SHP77 treated with DMSO at 0.1 percent for 48 hours (cell line): ENCODE measurements around the gene WNT10A.

ENCODE experiments used
- DNase-seq: peaks from one replicate; lab custom pipeline; 2025; lab: John Stamatoyannopoulos, UW

The WNT10A gene

DNA sequence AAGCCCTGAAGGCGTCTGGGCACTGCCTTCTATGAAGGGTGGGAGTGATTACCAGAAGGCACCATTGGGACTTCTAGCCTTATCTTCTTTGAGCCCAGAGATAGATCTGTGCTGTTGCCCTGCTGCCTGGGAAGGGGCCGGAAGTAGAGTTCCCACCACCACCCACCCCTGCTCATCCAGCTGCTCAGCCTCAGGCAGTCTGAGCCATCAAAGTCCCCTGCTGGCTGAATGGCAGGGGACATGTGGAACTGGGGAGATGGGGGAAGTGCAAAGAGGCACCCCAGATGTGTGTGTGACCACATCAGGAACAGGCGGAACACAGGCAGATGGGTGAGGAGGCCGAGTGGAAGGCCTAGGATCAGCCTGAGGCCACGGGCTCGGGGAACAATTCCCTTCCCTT lies 3.3 kb upstream of the WNT10A start:
- no peak for DNase-seq

DNA sequence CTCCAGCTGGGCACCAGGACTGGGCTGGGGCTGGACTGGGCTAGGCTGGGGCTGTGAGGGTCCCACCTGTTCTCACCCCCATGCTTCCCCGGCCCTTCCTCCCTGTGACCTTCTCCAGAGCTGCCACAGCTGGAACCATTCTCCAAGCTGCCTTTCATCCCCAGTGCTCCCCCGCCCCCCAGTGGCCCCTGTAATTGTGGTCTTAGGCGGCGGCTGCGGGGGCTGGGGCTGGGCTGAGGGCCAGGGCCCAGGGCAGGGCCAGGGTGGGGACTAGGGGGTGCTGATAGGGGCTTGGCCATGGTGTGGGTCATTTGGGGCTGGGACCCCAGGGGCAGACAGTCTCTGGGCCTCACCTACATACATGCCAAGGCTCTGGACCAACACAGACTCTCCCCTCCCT lies 2.8 kb upstream of the WNT10A start:
- DNase-seq: no peak

DNA sequence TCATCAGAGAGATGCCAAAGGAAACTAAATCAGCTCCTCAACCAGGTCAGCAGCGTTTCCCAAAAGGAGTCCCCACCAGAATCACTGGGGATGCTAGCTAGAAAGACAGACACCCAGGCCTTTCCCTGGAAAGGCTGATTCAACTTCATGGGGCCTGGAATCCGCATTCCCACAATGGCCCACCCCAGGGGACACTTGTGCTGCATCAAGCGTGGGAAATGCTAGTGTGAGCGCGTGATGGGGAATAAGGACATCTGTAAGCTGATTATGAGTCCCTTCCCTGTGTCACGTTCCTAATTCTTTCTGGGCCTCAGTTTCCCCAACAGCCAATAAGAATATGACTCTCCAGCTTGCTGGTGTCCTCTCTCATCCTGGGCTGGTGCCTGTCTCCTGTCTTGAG lies 2.2 kb upstream of the WNT10A start:
- no peak for DNase-seq

DNA sequence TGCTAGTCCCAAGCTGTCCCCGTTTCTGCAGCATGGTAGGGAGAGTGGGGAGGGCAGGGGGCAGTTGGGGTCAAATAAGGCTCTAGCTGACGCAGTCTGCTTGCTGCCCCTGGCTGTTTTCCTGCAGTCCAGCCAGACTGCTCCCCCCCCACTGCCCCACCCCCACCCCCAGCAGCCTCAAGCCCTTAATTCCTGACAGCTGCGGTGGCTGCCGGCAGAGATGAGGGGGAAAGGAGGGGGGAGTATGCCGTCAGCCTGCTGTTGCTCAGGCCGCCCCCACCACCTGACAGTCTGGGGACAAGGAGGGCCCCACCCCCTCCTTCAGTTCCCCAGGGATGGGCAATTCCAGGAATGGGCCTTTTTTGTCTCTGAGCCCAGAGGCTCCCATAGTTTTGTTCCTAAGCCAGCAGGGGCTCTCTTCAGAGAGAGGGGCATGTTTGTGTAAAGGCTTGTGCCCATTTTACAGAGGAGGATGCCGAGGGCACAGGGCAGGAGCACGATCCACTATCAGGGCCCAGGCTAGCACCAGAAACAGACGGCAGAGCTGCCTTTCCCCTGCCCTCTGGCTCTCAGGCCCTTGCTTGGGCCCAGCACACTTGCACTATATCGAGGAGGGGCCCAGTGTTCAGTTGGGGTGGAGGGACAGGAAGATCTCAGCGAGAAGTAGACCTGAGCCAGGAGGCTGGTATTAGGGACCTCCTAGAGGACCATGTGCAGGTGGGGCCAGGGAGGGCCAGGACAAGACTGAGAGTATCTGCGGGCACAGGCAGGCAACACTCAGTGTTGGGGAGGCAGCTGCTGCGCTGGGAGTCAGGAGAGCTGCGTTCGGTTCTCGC lies 1.5 kb upstream of the WNT10A start:
- DNase-seq: peak; percentile 16

DNA sequence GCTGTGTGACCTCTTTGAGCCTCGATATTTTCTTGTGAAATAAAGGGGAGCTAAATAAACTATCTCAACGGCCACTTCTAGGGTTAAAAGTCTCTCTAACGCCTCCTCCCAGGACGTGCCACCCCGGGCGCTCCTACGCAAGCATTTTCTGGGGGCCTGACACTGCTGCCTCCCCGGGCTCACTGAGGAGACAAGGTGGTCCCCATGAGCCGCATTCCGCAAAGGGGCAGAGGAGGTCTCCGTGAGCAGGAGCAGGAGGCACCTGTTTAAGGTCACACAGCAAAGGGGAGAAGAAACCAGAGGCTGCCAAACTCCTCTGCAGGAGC lies 913 bp upstream of the WNT10A start:
- no peak for DNase-seq

DNA sequence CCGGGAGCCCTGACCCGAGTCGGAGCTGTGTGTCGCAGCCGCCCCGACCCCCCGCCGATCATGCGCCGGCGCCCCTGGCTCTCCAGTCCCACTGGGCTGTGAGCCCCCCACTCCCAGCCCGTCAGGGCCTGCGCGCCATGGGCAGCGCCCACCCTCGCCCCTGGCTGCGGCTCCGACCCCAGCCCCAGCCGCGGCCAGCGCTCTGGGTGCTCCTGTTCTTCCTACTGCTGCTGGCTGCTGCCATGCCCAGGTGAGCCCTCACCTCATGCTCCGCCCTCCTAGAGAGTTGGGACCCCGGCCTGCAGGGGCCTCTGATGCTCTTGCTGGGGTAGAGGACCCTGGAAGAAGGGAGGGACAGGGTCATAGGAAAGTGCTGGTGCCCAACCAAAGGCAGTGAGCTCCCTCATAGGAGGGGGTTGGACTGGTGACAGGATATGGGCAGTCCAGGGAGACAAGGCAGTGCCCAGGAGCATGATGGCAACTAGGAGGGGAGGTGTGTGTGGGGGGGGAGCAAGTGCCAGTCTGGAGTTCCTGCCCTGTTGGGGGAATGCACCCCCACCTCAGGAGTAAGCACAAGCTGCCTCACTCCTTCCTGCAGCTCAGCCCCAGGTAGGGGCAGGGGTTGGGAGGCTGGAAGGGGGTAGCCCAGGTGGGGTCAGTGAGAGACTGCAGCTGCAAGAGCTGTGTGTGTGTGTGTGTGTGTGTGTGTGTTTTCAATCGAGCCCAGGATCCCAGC lies 375 bp downstream of the WNT10A start:
- DNase-seq: no peak

DNA sequence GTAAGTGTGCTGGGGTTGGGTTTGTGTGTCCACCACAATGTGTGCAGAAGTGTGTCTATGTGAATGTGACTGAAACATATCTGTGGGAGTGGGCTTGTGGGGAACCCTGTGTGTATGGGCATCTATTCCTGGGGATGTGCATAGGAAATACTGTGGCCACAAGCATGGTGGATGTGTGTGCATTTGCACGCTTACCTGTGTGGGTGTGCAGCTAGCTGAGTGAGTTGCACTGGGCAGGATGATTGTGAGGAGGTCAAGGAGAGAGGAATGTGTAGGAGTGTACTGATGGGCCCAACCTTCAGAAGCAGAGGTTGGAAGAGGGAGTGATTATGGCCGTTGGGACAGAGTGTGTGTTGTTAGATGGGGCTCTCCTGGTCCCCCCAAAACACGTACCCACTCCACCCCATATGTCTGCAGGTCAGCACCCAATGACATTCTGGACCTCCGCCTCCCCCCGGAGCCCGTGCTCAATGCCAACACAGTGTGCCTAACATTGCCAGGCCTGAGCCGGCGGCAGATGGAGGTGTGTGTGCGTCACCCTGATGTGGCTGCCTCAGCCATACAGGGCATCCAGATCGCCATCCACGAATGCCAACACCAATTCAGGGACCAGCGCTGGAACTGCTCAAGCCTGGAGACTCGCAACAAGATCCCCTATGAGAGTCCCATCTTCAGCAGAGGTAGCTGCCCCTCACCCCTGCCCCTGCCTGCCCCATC lies 1.2 kb downstream of the WNT10A start:
- no peak for DNase-seq

DNA sequence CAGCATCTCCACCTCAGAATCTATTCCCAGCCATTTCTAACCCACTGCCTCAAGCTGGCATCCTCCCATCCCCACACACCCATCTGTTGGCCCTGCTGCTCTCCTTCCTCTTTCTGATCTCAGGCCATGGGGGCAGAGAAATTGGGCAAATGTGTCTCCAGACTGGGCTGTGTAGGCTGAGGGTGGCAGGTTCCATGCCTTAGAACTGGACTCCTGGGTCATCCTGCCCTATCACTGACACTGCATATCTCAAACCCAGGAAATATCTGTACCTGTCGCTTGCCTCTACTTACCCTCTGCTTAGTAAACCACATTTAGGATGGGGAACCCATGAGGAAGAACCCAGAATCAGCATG lies 1.8 kb downstream of the WNT10A start:
- no peak for DNase-seq

DNA sequence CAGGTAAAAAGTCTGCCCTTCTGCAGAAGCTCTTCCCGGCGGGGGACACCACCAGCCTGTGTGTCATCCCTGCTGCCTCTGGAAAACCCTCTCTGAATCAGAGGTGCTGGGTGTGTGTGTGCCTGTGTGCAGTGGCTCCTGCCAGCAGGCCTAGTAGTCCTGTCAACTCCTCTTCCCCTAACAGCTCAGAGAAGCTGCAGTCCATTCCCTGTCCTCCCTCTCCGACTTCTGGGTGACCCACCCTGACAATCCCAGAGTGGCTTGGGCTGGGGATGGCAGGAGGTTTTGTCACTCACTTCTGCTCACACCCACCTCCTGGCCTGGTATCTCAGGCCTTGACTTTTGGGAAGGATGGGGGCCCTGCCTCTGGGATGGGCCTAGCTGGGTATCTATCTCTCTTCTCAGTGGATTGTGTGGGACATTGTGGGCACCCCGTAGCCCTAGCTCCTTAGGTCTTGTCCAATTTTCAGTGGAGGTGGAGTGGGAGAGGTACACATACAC lies 2.3 kb downstream of the WNT10A start:
- DNase-seq: no peak

DNA sequence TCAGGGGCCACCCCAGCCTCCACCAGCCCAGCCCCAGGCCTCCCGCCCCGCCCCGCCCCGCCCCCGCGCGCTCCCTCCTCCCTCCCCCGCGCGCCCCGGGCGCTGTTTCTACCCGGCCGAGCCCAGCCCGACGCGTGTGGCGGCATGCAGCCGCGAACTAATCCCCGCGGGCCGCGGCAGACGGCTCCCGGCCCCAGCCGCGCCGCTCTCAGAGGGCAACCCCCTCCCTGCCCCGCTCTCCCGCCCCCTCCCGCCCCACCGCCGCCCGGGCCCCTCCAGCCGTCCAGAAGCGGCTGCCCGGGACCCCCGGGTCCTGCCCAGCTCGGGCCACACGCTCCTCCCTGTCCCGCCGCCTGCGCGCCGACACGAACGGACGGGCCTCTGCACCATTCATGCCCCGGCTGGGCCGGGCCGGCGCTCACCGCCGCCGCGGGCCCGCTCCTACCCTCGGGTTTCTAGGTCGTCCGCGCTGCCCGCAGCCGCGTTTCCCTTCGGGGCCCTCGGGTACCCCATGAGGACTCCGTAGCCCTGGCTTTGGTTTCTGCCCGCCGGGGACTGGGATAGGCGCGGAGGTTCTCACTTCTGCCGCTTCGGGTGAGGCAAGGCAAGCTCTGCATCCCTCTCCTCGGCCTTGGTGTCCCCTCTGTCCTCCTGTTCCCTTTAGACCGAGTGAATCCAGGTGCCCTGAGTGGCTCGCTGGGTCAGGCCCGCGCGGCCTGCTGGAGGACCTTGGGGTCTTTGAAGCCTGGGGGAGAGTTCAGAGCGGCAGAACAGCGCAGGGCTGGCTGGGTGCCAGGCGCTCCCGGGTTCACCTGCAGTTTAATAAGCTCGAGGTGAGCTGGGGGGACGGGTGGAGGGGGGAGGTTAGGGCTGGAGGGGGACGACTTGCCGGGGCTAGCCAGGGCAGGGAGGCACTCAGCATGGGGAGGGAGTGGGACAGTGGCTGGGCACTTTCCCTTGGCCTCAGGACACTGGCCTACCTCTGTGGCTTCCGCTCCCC lies 3.1 kb downstream of the WNT10A start:
- no peak for DNase-seq

DNA sequence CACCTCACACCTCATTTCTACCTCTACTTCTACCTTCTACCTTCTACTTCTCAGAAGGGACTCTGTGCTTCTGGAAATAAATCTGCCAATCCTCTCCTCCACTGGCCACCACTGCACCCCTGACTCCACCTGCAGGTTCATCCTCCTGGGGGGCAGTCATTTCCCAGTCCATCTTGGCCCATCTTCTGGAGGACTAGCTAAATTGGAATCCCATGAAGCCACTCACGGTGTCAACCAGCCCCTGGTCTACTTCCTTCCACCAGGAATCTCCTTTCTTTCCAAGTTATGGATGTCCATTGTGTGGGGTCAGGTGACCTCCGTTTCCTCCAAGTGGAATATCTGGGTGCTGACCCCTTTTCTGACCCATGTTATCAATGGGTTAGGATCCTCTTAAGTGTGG lies 3.9 kb downstream of the WNT10A start:
- DNase-seq: no peak

DNA sequence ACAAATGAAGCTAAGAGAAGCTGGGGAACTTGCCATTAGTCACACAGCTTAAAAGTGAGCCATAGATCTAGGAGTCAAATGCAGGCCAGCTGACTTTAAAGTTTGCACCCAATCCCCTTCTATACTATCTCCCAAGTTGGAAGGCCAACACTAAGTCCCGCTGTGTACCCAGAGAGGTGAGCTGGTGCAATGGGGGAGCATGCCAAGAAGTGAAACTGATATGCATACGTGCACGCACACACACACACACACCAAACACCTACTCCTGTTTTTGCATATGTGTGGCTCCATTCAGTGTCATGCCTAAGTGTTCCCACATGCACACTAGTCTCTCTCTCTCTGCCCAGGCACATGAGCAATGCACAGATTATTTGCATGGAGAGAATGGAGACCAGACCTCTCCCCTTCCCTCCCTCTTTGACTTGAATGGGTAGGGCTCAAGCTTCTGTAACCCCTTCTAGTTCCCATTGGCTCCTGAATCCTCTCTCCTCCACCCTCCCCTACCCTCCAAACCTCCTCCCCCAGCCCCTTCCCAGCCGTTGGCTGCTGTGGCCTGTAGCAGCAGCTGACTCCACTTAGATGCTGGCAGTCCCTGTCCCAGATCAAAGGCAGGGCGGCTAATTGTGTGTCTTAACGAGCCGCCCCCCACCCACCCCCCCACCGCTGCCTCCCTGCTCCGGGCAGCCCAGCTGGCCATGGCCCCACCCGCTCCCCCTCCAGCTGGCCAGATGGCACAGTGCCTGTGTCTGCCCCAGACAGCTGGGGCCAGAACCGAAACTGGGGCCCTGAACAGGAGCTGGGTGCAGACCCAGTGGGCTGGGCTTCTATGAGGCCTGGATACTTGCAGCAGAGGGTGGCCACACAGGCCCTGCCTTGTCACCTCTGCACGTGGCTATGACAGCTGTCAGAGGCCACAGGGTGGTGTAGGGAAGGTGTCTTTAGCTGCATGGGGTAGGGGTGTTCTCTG lies 5.6 kb downstream of the WNT10A start:
- peak; percentile 61 for DNase-seq

DNA sequence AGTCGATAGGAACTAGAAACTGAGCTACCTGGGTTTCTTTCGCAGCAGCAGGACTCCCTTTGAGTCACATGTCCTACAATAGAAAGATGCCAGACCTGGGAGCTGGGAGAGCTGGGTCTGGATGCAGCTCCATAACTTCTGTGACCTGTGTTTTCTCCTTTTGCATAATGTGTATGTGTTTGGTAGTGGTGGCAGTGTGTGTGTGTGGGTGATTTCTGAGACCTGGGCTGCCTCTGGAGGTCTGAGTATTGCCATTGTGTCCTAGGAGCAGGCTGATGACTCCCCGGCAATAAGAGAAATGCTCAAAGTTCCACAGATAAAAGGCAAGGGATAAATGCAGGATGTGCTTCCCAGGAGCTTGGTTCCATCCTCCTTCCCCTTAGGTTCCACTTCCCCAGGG lies 6.4 kb downstream of the WNT10A start:
- DNase-seq: no peak

DNA sequence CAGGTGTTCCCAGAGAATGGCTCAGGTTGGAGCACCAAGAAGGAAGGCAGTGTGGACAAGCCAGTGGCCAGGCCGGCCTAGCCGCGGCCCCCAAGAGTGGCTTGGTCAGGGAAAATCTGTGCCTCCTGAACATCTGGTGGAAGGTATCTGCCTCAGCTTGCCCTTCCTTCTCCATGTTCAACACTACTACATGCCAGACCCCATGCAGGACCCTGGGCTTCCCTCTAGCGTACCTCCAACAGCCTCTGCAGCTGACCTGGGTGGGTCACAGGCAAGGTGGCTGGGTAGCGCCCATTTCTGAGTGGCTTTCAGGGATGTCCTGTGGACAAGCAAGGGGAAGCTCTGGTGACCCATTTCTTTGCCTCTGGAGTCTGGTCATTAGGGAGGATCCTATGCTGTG lies 7.7 kb downstream of the WNT10A start:
- no peak for DNase-seq

DNA sequence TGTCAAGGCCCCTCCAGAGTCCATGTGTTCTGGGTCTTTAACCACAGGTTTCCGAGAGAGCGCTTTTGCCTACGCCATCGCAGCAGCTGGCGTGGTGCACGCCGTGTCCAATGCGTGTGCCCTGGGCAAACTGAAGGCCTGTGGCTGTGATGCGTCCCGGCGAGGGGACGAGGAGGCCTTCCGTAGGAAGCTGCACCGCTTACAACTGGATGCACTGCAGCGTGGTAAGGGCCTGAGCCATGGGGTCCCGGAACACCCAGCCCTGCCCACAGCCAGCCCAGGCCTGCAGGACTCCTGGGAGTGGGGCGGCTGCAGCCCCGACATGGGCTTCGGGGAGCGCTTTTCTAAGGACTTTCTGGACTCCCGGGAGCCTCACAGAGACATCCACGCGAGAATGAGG lies 9.3 kb downstream of the WNT10A start:
- DNase-seq: no peak

DNA sequence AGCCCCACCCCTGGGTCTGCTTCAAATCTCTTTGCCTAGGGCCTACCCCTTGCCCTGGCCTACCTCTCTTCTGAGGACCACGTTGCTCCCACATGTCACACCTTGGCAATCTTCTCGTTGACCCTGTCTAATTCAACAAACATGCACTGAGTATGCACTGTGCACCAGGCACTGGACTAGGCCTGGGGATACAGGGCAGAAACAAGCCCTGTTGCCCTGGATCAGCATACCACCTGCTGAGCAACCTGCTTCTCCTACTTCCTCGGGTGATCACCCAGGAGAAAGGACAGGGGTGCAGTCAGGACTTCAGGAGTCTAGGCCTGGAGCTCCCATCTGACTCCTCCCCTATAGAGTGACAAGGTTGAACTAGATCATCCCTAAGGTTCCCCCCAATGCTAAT lies 9.7 kb downstream of the WNT10A start:
- no peak for DNase-seq

DNA sequence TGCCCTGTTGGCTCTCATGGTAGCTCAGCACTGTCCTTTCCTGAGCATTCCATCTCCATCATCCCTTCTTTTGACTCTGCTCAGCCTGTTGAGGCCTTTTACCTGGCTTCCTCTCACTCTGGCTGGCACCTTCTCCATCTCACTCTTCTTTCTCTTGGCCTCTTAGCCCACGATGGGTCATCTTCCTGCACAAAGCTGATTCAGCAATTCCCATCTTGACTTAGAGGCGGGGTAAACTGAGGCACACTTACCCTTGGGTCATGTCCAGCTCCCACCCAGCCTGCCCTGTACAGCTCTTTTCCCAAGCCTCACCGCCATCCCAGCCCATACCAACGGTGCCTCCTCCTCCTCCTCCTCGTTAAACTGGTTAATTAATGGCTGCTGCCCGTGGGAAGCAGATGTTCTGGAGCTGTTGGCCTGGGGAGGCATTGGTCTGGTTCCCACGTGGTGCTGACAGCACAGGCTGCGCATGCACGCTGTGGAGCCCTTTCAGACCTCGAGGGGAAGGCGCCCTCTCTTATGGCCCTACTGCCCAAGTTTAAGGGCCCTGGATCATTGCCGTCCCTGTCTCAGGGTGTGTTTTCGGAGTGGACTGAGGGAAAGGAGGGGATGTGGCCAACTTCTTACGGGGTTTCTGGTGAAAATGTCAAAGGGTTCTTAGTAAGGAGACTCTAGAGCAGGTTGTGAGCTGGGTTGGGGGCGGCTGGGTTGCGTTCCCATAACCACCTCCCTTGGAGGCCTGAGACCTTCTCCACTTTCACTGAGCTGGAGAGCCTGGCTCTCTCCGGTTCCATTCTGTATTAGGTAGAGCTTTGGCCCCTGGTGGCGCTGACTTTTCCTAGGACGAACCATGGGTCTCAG lies 10.9 kb downstream of the WNT10A start:
- DNase-seq: no peak

DNA sequence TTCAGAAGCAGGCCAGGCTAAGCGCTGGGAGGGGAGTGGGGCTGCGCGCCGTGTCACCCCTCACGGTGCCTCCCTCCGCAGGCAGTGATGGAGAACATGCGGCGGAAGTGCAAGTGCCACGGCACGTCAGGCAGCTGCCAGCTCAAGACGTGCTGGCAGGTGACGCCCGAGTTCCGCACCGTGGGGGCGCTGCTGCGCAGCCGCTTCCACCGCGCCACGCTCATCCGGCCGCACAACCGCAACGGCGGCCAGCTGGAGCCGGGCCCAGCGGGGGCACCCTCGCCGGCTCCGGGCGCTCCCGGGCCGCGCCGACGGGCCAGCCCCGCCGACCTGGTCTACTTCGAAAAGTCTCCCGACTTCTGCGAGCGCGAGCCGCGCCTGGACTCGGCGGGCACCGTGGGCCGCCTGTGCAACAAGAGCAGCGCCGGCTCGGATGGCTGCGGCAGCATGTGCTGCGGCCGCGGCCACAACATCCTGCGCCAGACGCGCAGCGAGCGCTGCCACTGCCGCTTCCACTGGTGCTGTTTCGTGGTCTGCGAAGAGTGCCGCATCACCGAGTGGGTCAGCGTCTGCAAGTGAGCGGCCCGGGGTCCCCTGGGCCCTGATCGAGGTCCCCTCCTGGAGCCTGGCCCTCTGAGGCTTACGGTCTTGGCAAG lies 12.2 kb downstream of the WNT10A start:
- peak; percentile 35 for DNase-seq
